DND-41 (cell line): ENCODE measurements around the gene MAPK12.

Source experiments
- CTCF ChIP-seq: IDR thresholded peaks from 2 replicates; pipeline ENCODE4 v1.5.1; 2012; ENCODE audit warnings: borderline replicate concordance, low read length, moderate library complexity, mild to moderate bottlenecking; ENCODE audit not compliant: poor library complexity, severe bottlenecking; ENCODE audit errors: extremely low read depth
- EZH2 ChIP-seq: IDR thresholded peaks from 3 replicates; pipeline ENCODE4 v1.6.1; 2012; ENCODE audit warnings: borderline replicate concordance, low read depth, mild to moderate bottlenecking, moderate library complexity, low read length, inconsistent platforms; ENCODE audit not compliant: severe bottlenecking

- TF ChIP-seq CTCF (no peak), EZH2 (no peak)
These were observed 48.7 kb upstream of the MAPK12 start for GRCh38 chr22:50310031-50310722.
